H9 (cell line): ENCODE data around the gene TRHDE. TPM values are rescaled to one million over a fixed set of nuclear protein-coding genes. Genes with fewer than 3 reads are reported as not detected.

Source experiments
- DNase-seq: peaks from one replicate; pipeline ENCODE4 v3.0.0-alpha.2; 2017
- H2AFZ ChIP-seq: one replicate; pipeline ENCODE4 v1.6.1; 2013; ENCODE audit warnings: mild to moderate bottlenecking, low read length, control low read depth, moderate library complexity
- H2AK5ac ChIP-seq: 2 replicates; pipeline ENCODE4 v1.6.1; 2013; ENCODE audit warnings: low read length, control low read depth, mixed read lengths; ENCODE audit not compliant: insufficient read length
- H2BK120ac ChIP-seq: one replicate; pipeline ENCODE4 v1.6.1; 2013; ENCODE audit warnings: low read depth, mild to moderate bottlenecking, low read length, control low read depth, inconsistent platforms; ENCODE audit not compliant: poor library complexity, severe bottlenecking
- H2BK12ac ChIP-seq: 2 replicates; pipeline ENCODE4 v1.6.1; 2013; ENCODE audit warnings: low read length, control low read depth, mixed read lengths, low read depth; ENCODE audit not compliant: insufficient read length
- H2BK15ac ChIP-seq: 2 replicates; pipeline ENCODE4 v1.6.1; 2013; ENCODE audit warnings: low read depth, low read length, control low read depth
- H2BK20ac ChIP-seq: one replicate; pipeline ENCODE4 v1.6.1; 2013; ENCODE audit warnings: low read depth, mild to moderate bottlenecking, low read length, control low read depth, inconsistent platforms; ENCODE audit not compliant: poor library complexity, severe bottlenecking
- H2BK5ac ChIP-seq: 2 replicates; pipeline ENCODE4 v1.6.1; 2013; ENCODE audit warnings: low read length, control low read depth, mixed read lengths; ENCODE audit not compliant: insufficient read length
- H3K14ac ChIP-seq: 2 replicates; pipeline ENCODE4 v1.6.1; 2013; ENCODE audit warnings: low read length, control low read depth; ENCODE audit not compliant: insufficient read depth
- H3K18ac ChIP-seq: 2 replicates; pipeline ENCODE4 v1.6.1; 2013; ENCODE audit warnings: low read depth, mild to moderate bottlenecking, mixed read lengths, low read length, control low read depth; ENCODE audit not compliant: insufficient read length
- H3K23ac ChIP-seq: 2 replicates; pipeline ENCODE4 v1.6.1; 2013; ENCODE audit warnings: low read length, control low read depth, mixed read lengths, low read depth; ENCODE audit not compliant: insufficient read length
- H3K23me2 ChIP-seq: 2 replicates; pipeline ENCODE4 v1.6.1; 2013; ENCODE audit warnings: low read depth, mild to moderate bottlenecking, mixed read lengths, low read length, control low read depth; ENCODE audit not compliant: insufficient read length, poor library complexity, severe bottlenecking
- H3K27ac ChIP-seq: 2 replicates; pipeline ENCODE4 v1.5.1; 2013; ENCODE audit warnings: low read length, control low read depth, mixed read lengths, low read depth; ENCODE audit not compliant: insufficient read length
- H3K27me3 ChIP-seq: 2 replicates; pipeline ENCODE4 v1.6.1; 2013; ENCODE audit warnings: low read length, control low read depth, inconsistent platforms; ENCODE audit not compliant: insufficient read depth
- H3K4ac ChIP-seq: 2 replicates; pipeline ENCODE4 v1.6.1; 2013; ENCODE audit warnings: low read depth, mild to moderate bottlenecking, control low read depth, inconsistent platforms, low read length, moderate library complexity
- H3K4me1 ChIP-seq: 2 replicates; pipeline ENCODE4 v1.6.1; 2013; ENCODE audit warnings: low read length, control low read depth, inconsistent platforms; ENCODE audit not compliant: insufficient read depth
- H3K4me2 ChIP-seq: 2 replicates; pipeline ENCODE4 v1.6.1; 2013; ENCODE audit warnings: low read length, control low read depth, mixed read lengths; ENCODE audit not compliant: insufficient read length, insufficient read depth
- H3K56ac ChIP-seq: 2 replicates; pipeline ENCODE4 v1.6.1; 2013; ENCODE audit warnings: low read depth, mild to moderate bottlenecking, mixed read lengths, low read length, control low read depth; ENCODE audit not compliant: insufficient read length
- H3K79me1 ChIP-seq: 2 replicates; pipeline ENCODE4 v1.6.1; 2013; ENCODE audit warnings: low read depth, mild to moderate bottlenecking, moderate library complexity, low read length, control low read depth, inconsistent platforms; ENCODE audit not compliant: insufficient read depth, poor library complexity, severe bottlenecking
- H3K79me2 ChIP-seq: 2 replicates; pipeline ENCODE4 v1.6.1; 2013; ENCODE audit warnings: low read length, control low read depth, inconsistent platforms; ENCODE audit not compliant: insufficient read depth
- H3K9ac ChIP-seq: 2 replicates; pipeline ENCODE4 v1.6.1; 2013; ENCODE audit warnings: low read length, control low read depth, mixed read lengths; ENCODE audit not compliant: insufficient read length; ENCODE audit errors: extremely low read depth
- H3K9me3 ChIP-seq: one replicate; pipeline ENCODE4 v1.6.1; 2013; ENCODE audit warnings: low read depth, low read length, inconsistent platforms; ENCODE audit not compliant: control insufficient read depth
- H3T11ph ChIP-seq: one replicate; pipeline ENCODE4 v1.6.1; 2013; ENCODE audit warnings: mild to moderate bottlenecking, low read length, control low read depth, inconsistent platforms
- H4K20me1 ChIP-seq: one replicate; pipeline ENCODE4 v1.6.1; 2013; ENCODE audit not compliant: control insufficient read depth, insufficient read length, insufficient read depth
- H4K5ac ChIP-seq: 2 replicates; pipeline ENCODE4 v1.6.1; 2013; ENCODE audit warnings: low read depth, mild to moderate bottlenecking, mixed read lengths, low read length, control low read depth; ENCODE audit not compliant: insufficient read length
- H4K8ac ChIP-seq: replicated peaks from 2 replicates; pipeline ENCODE4 v1.6.1; 2013; ENCODE audit warnings: low read length, control low read depth, mixed read lengths, low read depth; ENCODE audit not compliant: insufficient read length
- H4K91ac ChIP-seq: 2 replicates; pipeline ENCODE4 v1.6.1; 2013; ENCODE audit warnings: low read depth, mild to moderate bottlenecking, moderate library complexity, mixed read lengths, low read length, control low read depth; ENCODE audit not compliant: insufficient read length
- H3K27ac Mint-ChIP-seq, 3 experiments: 2 replicates in 2 of 3; 3 replicates in 1 of 3; pipeline ENCODE4 v1.8.0; 2020 to 2021; ENCODE audit warnings: mixed read lengths in 3 of 3, mild to moderate bottlenecking in 1 of 3, moderate library complexity in 1 of 3
- H3K27me3 Mint-ChIP-seq: 2 replicates; pipeline ENCODE4 v1.8.0; 2021; ENCODE audit warnings: low read depth, mild to moderate bottlenecking, moderate library complexity, mixed read lengths
- H3K36me3 Mint-ChIP-seq, 3 experiments: 2 replicates in 2 of 3; 3 replicates in 1 of 3; pipeline ENCODE4 v1.8.0; 2020 to 2021; ENCODE audit warnings: low read depth in 3 of 3, mixed read lengths in 3 of 3; ENCODE audit not compliant: insufficient read depth in 1 of 3
- H3K4me1 Mint-ChIP-seq, 2 experiments: 2 replicates each; pipeline ENCODE4 v1.8.0; 2020; ENCODE audit warnings: mixed read lengths in 2 of 2
- H3K4me3 Mint-ChIP-seq, 2 experiments: 2 replicates in 1 of 2; 3 replicates in 1 of 2; pipeline ENCODE4 v1.8.0; 2020 to 2021; ENCODE audit warnings: mild to moderate bottlenecking in 2 of 2, mixed read lengths in 2 of 2, moderate library complexity in 1 of 2
- H3K9me3 Mint-ChIP-seq, 2 experiments: 2 replicates in 1 of 2; 3 replicates in 1 of 2; pipeline ENCODE4 v1.8.0; 2020; ENCODE audit warnings: mild to moderate bottlenecking in 2 of 2, mixed read lengths in 2 of 2, moderate library complexity in 1 of 2
- CTCF ChIP-seq: fragments of 200-600 bp; sonication (generic); conservative IDR thresholded peaks from 3 replicates; pipeline ENCODE4 v1.8.0; 2021; ENCODE audit warnings: antibody characterized with exemption, mild to moderate bottlenecking
- WGBS: extraction: QIAGEN DNeasy Blood & Tissue Kit; methylation state at CpG from one replicate; pipeline ENCODE4 v1.1.7; 2013; ENCODE audit warnings: missing lambda C conversion rate, low lambda C conversion rate, mixed read lengths; ENCODE audit not compliant: insufficient read length; ENCODE audit errors: extremely low coverage; 5-methylcytosine and 5-hydroxymethylcytosine counted together
- total RNA-seq: library from RNA; stranded (reverse); gene quantifications from 2 replicates; pipeline ENCODE4 v1.2.1, GENCODE V29; 2021

The TRHDE gene
- total RNA-seq, 1 experiment from 2014 or later, result 1.0 TPM

GRCh38 chr12:72267974-72268373 is 4.2 kb upstream of the TRHDE start:
- Histone ChIP-seq H2BK15ac (no peak overlapping the region), H3K23me2 (peaks cover 13% of the 10 kb centered on the region), H2BK20ac (no peak overlapping the region), H3K4me1 (peaks cover 4% of the 10 kb centered on the region; the same call in 1 of the 2 replicates), H3K18ac (no peak overlapping the region), H2BK120ac (no peak overlapping the region), H3T11ph (no peak overlapping the region), H3K27ac (no peak overlapping the region), H3K4ac (no peak overlapping the region), H4K8ac (no peak overlapping the region), H3K4me2 (no peak overlapping the region), H4K5ac (no peak overlapping the region), H3K79me2 (no peaks in the 10 kb centered on the region), H2BK5ac (no peak overlapping the region), H4K20me1 (peaks cover 4% of the 10 kb centered on the region), H2BK12ac (no peak overlapping the region), H2AFZ (no peak overlapping the region), H3K27me3 (peaks cover 2% of the 10 kb centered on the region), H3K9me3 (no peaks in the 10 kb centered on the region), H3K14ac (no peak overlapping the region), H2AK5ac (no peak overlapping the region), H3K9ac (no peak overlapping the region), H3K23ac (no peak overlapping the region), H3K79me1 (no peaks in the 10 kb centered on the region), H4K91ac (no peak overlapping the region), H3K56ac (no peak overlapping the region)
- H3K36me3 Mint-ChIP-seq, result no peaks in the 10 kb centered on the region
- H3K27ac Mint-ChIP-seq, result no peak overlapping the region
- H3K9me3 Mint-ChIP-seq, result no peaks in the 10 kb centered on the region
- peak; percentile 42 for TF ChIP-seq CTCF
- peaks cover 13 to 20% of the 10 kb centered on the region in 2 experiments for H3K4me1 Mint-ChIP-seq
- H3K27me3 Mint-ChIP-seq, result peaks cover 35% of the 10 kb centered on the region
- no peak overlapping the region for H3K4me3 Mint-ChIP-seq
- DNase-seq, result no peak
- WGBS, result no CpG with 5 or more reads among the region's 2 CpGs
